HFFc6 (cell line): ENCODE data around the gene GIPC1. TPM values are rescaled to one million over a fixed set of nuclear protein-coding genes. Genes with fewer than 3 reads are reported as not detected.

Experiments
- DNase-seq: peaks from one replicate; pipeline ENCODE4 v3.0.0-alpha.2; 2018
- H3K27ac Mint-ChIP-seq: 2 replicates; pipeline ENCODE4 v1.8.0; 2020; ENCODE audit warnings: mild to moderate bottlenecking, mixed read lengths
- H3K27me3 Mint-ChIP-seq: 2 replicates; pipeline ENCODE4 v1.8.0; 2021; ENCODE audit warnings: mild to moderate bottlenecking, moderate library complexity, mixed read lengths; ENCODE audit not compliant: insufficient read depth
- H3K36me3 Mint-ChIP-seq: 2 replicates; pipeline ENCODE4 v1.8.0; 2021; ENCODE audit warnings: low read depth, mixed read lengths
- H3K4me1 Mint-ChIP-seq: 2 replicates; pipeline ENCODE4 v1.8.0; 2020; ENCODE audit warnings: low read depth, mixed read lengths
- H3K4me3 Mint-ChIP-seq: 2 replicates; pipeline ENCODE4 v1.8.0; 2020; ENCODE audit warnings: mild to moderate bottlenecking, moderate library complexity, mixed read lengths
- H3K9me3 Mint-ChIP-seq: 2 replicates; pipeline ENCODE4 v1.8.0; 2020; ENCODE audit warnings: mild to moderate bottlenecking, mixed read lengths
- CTCF ChIP-seq: fragments of 200-600 bp; sonication (generic); IDR thresholded peaks from 2 replicates; pipeline ENCODE4 v1.5.0; 2021; ENCODE audit warnings: antibody characterized with exemption, mild to moderate bottlenecking
- long read RNA-seq: library from polyadenylated mRNA; unstranded; transcript quantifications from one replicate; pipeline ENCODE4 v2.0.0, GENCODE V29; 2019
- total RNA-seq, 6 experiments: library from RNA; stranded (reverse); fragmentation: NEBNext Ultra II Directional; extraction: Animal tissue kit (Norgen Biotek cat#: 25700); gene quantifications; 2 replicates in 1 of 6; 3 replicates in 5 of 6; pipeline ENCODE4 v1.2.3, GENCODE V29; 2021

The GIPC1 gene, protein sequence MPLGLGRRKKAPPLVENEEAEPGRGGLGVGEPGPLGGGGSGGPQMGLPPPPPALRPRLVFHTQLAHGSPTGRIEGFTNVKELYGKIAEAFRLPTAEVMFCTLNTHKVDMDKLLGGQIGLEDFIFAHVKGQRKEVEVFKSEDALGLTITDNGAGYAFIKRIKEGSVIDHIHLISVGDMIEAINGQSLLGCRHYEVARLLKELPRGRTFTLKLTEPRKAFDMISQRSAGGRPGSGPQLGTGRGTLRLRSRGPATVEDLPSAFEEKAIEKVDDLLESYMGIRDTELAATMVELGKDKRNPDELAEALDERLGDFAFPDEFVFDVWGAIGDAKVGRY
- total RNA-seq: 100 to 1,000 TPM; 169 to 204 (median 181) TPM
- long read RNA-seq, transcript GIPC1-205 (8 exons, 1,386 nt): major isoform, 7 of 47 reads
- long read RNA-seq, transcript GIPC1-203 (9 exons, 1,926 nt): minor isoform, 6 of 47 reads
- long read RNA-seq, partial matches to known transcripts: 17 of 47 reads
- long read RNA-seq, other reads (novel, unspliced or antisense): 12 of 47 reads

DNA sequence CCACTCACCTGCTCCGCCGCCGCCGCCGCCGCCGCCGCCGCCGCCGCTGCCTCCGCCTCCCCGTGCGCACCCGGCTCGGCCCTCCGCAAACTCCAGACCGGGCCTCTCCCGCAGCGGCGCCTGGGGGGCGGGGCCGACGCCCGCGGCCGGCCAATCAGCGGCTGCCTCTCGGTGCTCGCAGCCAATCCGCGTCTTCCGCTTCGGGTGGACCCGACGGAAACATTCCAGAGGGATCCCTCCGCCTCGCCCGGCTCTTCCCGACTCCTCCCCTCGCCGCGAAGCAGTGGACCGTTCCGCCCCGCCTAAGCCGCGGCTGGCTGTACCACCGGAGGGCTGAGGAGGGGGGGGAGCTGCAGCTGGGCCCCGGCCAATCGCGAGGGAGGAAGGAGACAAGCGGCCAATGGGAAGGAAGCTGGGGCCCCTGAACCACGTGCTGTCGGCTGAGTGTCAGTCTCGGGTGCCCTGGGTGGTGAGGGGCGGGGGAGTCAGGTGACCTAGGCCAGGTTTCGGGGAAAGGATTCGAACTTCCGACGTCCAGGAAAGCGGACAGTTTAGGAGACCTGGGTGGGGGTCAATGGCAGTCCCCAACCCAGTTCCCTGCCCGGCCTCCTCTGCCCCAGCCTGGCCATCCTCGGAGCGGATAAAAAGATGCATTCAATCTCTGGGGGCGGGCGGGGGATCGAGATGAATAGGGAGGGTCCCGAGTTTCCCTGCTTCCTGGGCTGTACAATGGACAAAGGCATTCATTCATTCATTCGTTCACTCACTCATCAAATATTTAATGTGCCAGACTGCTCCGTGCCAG is at the start of gene GIPC1:
Gene GIPC1, minus strand, starts transcription at position 99 of the 805 bp plus-strand sequence. CDS start 13,151 bp downstream, outside the sequence.
- Mint-ChIP-seq H3K27me3 (no peaks in the 10 kb centered on the region; the same call in 1 of the 2 replicates), H3K9me3 (no peaks in the 10 kb centered on the region), H3K27ac (peak within 1 kb of the TSS; percentile 78), H3K4me1 (peaks cover 35% of the 10 kb centered on the region), H3K4me3 (peak within 1 kb of the TSS; percentile 93), H3K36me3 (peaks cover 20% of the 10 kb centered on the region)
- TF ChIP-seq CTCF: no peak
- DNase-seq: peak; percentile 98

- H3K27ac Mint-ChIP-seq: no peak overlapping the region
- peaks cover 1% of the 10 kb centered on the region; the same call in 1 of the 2 replicates for H3K27me3 Mint-ChIP-seq
- no peak for TF ChIP-seq CTCF
- no peak for DNase-seq
- peaks cover 7% of the 10 kb centered on the region for H3K4me1 Mint-ChIP-seq
- no peaks in the 10 kb centered on the region for H3K9me3 Mint-ChIP-seq
- peaks cover 4% of the 10 kb centered on the region; the same call in 1 of the 2 replicates for H3K36me3 Mint-ChIP-seq
- no peak overlapping the region for H3K4me3 Mint-ChIP-seq
These were observed 49.8 kb upstream of the GIPC1 start for GRCh38 chr19:14545716-14546082.

GRCh38 chr19:14544977-14545715 is 49.2 kb upstream of the GIPC1 start:
- H3K36me3 Mint-ChIP-seq: peaks cover 4% of the 10 kb centered on the region; the same call in 1 of the 2 replicates
- H3K27ac Mint-ChIP-seq: peak overlapping the region; percentile 36; the same call in 1 of the 2 replicates
- no peak for TF ChIP-seq CTCF
- H3K9me3 Mint-ChIP-seq: no peaks in the 10 kb centered on the region
- no peak for DNase-seq
- peaks cover 7% of the 10 kb centered on the region for H3K4me1 Mint-ChIP-seq
- H3K4me3 Mint-ChIP-seq: no peak overlapping the region
- peaks cover 1% of the 10 kb centered on the region; the same call in 1 of the 2 replicates for H3K27me3 Mint-ChIP-seq

DNA sequence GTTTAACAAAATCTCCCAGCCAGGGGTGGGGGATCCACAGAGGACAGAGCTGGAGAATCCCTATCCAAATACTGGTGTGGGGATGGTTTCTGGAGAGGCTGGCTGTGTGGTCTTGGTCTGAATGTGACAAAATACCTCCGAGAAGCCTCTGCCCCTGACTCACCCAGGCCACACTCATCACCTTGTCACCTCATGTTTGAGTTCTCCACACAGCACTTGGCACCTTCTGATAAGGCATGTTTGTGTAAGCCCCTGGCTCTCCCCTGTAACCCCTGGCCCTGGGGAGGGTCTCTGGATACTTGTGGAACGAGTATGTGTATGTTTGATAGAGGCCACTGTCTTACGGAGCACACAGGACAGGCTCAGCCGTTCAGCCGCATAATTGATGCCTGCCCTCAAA is 48.1 kb upstream of the GIPC1 start:
- Mint-ChIP-seq H3K36me3 (no peaks in the 10 kb centered on the region), H3K27me3 (peaks cover 1% of the 10 kb centered on the region; the same call in 1 of the 2 replicates), H3K27ac (no peak overlapping the region), H3K4me1 (peaks cover 7% of the 10 kb centered on the region), H3K4me3 (no peak overlapping the region), H3K9me3 (no peaks in the 10 kb centered on the region)
- DNase-seq: no peak
- TF ChIP-seq CTCF: no peak
